Right lobe of liver (tissue), 6 donors: ENCODE data around the gene HMGN4. TPM values are rescaled to one million over a fixed set of nuclear protein-coding genes. Genes with fewer than 3 reads are reported as not detected.
"Not testable (repeated sequence)": the region's sequence is repeated elsewhere in the genome, so short reads cannot be mapped to it uniquely, and the experiment has no call there.

Experiments
- ATAC-seq, 4 donors: fragments of 200-7000 bp; cut with Tn5 transposase; one replicate each; pipeline ENCODE4 v1.9.1; 2020; ENCODE audit warnings: mild to moderate bottlenecking in 4 of 4, moderate library complexity in 4 of 4
- DNase-seq, 3 donors: peaks; one replicate each; pipeline ENCODE4 v3.0.0-alpha.2; 2020
- H3K27ac ChIP-seq, 3 donors: fragments of 200-600 bp; one replicate each; pipeline ENCODE4 v1.8.0; 2022
- H3K27me3 ChIP-seq, 2 donors: fragments of 200-600 bp; one replicate each; pipeline ENCODE4 v1.8.0; 2022
- H3K36me3 ChIP-seq, 4 donors: fragments of 200-600 bp; sonication (generic) in 1 of 4; one replicate each; pipeline versions ENCODE4 v1.5.1 to v1.8.0; 2017 to 2022; ENCODE audit warnings: control low read depth in 1 of 4
- H3K4me1 ChIP-seq, 4 donors: fragments of 200-600 bp; sonication (generic) in 1 of 4; one replicate each; pipeline versions ENCODE4 v1.5.1 to v1.8.0; 2017 to 2022; ENCODE audit warnings: control low read depth in 1 of 4
- H3K4me3 ChIP-seq, 3 donors: fragments of 200-600 bp; one replicate each; pipeline ENCODE4 v1.8.0; 2022
- H3K9me3 ChIP-seq, 4 donors: fragments of 200-600 bp; sonication (generic) in 1 of 4; one replicate each; pipeline versions ENCODE4 v1.5.1 to v1.8.0; 2017 to 2022; ENCODE audit warnings: control low read depth in 1 of 4
- CTCF ChIP-seq, 4 donors: fragments of 200-600 bp in 3 of 4; fragments of 450-650 bp in 1 of 4; IDR thresholded peaks; one replicate each; pipeline versions ENCODE4 v1.5.1 to v1.8.0; 2016 to 2022; ENCODE audit warnings: antibody characterized with exemption in 4 of 4, mild to moderate bottlenecking in 2 of 4
- POLR2A ChIP-seq: fragments of 450-650 bp; IDR thresholded peaks from one replicate; pipeline ENCODE4 v1.6.1; 2017; ENCODE audit warnings: antibody characterized with exemption, mild to moderate bottlenecking
- WGBS: methylation state at CpG from one replicate; pipeline ENCODE4 v1.1.6; 2018; ENCODE audit warnings: low coverage, low lambda C conversion rate; ENCODE audit not compliant: insufficient coverage; ENCODE audit errors: missing lambda C conversion rate; 5-methylcytosine and 5-hydroxymethylcytosine counted together
- intact Hi-C, 2 donors: fragments of 100-400 bp; cut with DNase I; formaldehyde crosslinking; loops; one replicate each; pipeline versions ENCODE4 v1.11.2 to v1.14.1; 2022
- total RNA-seq, 6 experiments: library from RNA; depleted of rRNA in 2 of 6; stranded (reverse); fragments of >200 nt in 2 of 6; fragmentation: NEBNext Ultra II Directional in 3 of 6; extraction: Animal tissue kit (Norgen Biotek cat#: 25700) in 3 of 6; gene quantifications; one replicate each; pipeline versions ENCODE4 v1.1.0 to v1.2.4, GENCODE V29; 2016 to 2023
- donor health status: DM: no; HTN: yes; CAD: no.
- donor health status: DM: no; HTN: no; CAD: no.
- donor health status: DM: no; HTN: no; CAD: no.
- donor health status: DM: no; HTN: yes; CAD: no.
- donor health status: DM: no; HTN: yes; CAD: no.

The HMGN4 gene
- total RNA-seq, 6 experiments from 2014 or later: 5.8 to 13.2 (median 9.1) TPM

DNA sequence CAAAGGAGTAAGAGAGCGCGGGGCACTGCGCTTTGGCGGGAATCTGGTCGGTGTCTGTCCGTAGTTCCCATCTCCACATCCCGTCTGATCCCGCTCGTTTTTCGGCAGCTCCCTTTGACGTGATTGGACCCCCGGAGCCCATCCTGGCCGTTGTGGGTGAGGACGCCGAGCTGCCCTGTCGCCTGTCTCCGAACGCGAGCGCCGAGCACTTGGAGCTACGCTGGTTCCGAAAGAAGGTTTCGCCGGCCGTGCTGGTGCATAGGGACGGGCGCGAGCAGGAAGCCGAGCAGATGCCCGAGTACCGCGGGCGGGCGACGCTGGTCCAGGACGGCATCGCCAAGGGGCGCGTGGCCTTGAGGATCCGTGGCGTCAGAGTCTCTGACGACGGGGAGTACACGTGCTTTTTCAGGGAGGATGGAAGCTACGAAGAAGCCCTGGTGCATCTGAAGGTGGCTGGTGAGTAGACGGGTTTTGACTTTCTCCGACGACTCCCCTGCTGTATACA is 36.6 kb upstream of the HMGN4 start:
- intact Hi-C loops: no loop called here
- peak; percentile 58 to 68 (median 64) for ATAC-seq
- Histone ChIP-seq H3K4me1 (peaks cover 0 to 5% (median 0%) of the 10 kb centered on the region in 4 donors), H3K4me3 (no peak overlapping the region), H3K27me3 (peaks cover 0 to 16% of the 10 kb centered on the region in 2 donors), H3K36me3 (no peaks in the 10 kb centered on the region), H3K9me3 (no peaks in the 10 kb centered on the region), H3K27ac (no peak overlapping the region)
- TF ChIP-seq CTCF (IDR thresholded peaks at IDR 0.05): no peak
- TF ChIP-seq POLR2A: no peak
- WGBS: 3% methylated on average over 26 of the region's 49 CpGs
- peak in 2 of 3 donors; percentile 37 to 56 for DNase-seq

DNA sequence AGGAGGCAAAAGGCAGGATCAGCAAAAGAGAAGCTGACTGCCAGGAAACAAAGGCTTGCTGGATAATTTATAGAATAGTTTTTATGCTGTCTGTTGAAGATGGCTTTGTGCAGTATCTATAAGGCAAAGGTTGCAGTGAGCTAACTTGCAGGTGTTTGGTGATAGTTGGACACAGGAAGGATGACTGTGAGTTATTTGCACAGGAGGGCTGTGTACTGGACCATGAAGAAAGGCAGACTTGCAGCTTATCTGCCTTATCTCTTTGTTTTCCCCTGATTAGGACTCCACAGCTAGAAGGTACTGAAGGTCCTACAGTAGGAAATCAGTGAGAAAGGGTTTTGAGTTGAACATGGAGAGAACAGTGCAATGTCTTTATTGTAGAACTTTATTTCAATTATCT is 36.0 kb upstream of the HMGN4 start:
- H3K9me3 ChIP-seq: no peaks in the 10 kb centered on the region
- intact Hi-C loops: no loop called here
- no peak overlapping the region for H3K4me3 ChIP-seq
- H3K4me1 ChIP-seq: peaks cover 0 to 5% (median 0%) of the 10 kb centered on the region in 4 donors
- no peak for ATAC-seq
- H3K27ac ChIP-seq: no peak overlapping the region
- no peak for TF ChIP-seq CTCF (IDR thresholded peaks at IDR 0.05)
- TF ChIP-seq POLR2A: no peak
- peaks cover 0 to 16% of the 10 kb centered on the region in 2 donors for H3K27me3 ChIP-seq
- H3K36me3 ChIP-seq: no peaks in the 10 kb centered on the region
- DNase-seq: no peak

DNA sequence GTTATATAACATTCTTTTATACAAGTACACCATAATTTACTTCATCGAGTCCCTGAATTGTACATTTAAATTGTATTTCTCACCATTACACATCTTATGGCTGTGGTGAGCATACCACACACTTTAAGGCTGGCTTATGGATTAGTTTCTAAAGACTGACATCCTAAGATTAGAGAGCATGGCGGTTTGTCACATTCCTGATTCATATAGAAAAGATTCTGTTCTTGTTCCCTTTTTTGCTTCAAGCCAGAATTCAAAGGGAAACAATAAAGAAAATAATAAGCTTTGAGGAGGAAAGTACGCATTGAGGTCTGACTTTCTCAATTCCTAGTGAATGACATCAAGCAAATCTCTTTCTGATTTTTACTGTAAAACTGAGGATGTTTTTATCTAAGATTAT is 35.5 kb upstream of the HMGN4 start:
- ATAC-seq: no peak
- peaks cover 0 to 16% of the 10 kb centered on the region in 2 donors for H3K27me3 ChIP-seq

GRCh38 chr6:26507658-26508057 is 30.5 kb upstream of the HMGN4 start:
- Histone ChIP-seq H3K9me3 (no peaks in the 10 kb centered on the region), H3K36me3 (no peaks in the 10 kb centered on the region), H3K27me3 (no peaks in the 10 kb centered on the region), H3K4me3 (no peak overlapping the region), H3K27ac (no peak overlapping the region), H3K4me1 (no peaks in the 10 kb centered on the region)
- no peak for ATAC-seq
- 42% methylated on average over 3 of the region's 3 CpGs for WGBS
- intact Hi-C loops: no loop called here
- no peak for TF ChIP-seq POLR2A
- TF ChIP-seq CTCF (IDR thresholded peaks at IDR 0.05): no peak
- DNase-seq: no peak

More for the DNA sequence above, 35.5 kb upstream of the HMGN4 start:
- Histone ChIP-seq H3K4me1 (peaks cover 0 to 5% (median 0%) of the 10 kb centered on the region in 4 donors), H3K27ac (no peak overlapping the region), H3K4me3 (no peak overlapping the region), H3K9me3 (no peaks in the 10 kb centered on the region), H3K36me3 (no peaks in the 10 kb centered on the region)
- TF ChIP-seq POLR2A (no peak), CTCF (IDR thresholded peaks at IDR 0.05) (no peak)
- no peak for DNase-seq
- WGBS: 74% methylated on average over 3 of the region's 3 CpGs
- intact Hi-C loops: no loop called here

DNA sequence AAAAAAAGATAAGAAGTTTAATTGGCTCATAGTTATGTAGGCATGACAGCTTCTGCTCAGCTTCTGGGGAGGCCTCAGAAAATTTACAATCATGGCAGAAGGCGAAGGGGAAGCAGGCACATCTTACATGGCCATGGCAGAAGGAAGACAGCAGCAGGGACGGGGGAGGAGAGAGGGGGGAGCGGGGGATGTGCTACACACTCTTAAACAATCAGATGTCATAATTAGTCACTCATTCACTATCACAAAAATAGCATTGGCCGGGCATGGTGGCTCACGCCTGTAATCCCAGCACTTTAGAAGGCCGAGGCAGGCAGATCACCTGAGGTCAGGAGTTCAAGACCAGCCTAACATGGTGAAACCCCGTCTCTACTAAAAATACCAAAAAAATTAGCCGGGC is 27.1 kb upstream of the HMGN4 start:
- H3K36me3 ChIP-seq, intact Hi-C loops, DNase-seq, H3K27me3 ChIP-seq, H3K4me3 ChIP-seq, ATAC-seq, H3K27ac ChIP-seq, H3K4me1 ChIP-seq, H3K9me3 ChIP-seq: not testable (repeated sequence)
- WGBS: 75% methylated on average over 5 of the region's 8 CpGs
